Fibroblast of the conjunctiva (primary cell): ENCODE measurements around the gene KIAA1671.
"Not testable (repeated sequence)": the region's sequence is repeated elsewhere in the genome, so short reads cannot be mapped to it uniquely, and the experiment has no call there.

ENCODE experiments used
- DNase-seq: peaks from one replicate; pipeline ENCODE4 v3.0.0-alpha.2; 2010; ENCODE audit warnings: low read depth

The KIAA1671 gene

GRCh38 chr22:24951942-24952836, at the start of gene KIAA1671:
TSS of gene KIAA1671 (plus strand) at chr22:24952716. CDS start at chr22:25028000, 75,284 bp downstream.
- DNase-seq, result peak; percentile 24

GRCh38 chr22:24905909-24906308, 46.6 kb upstream of the KIAA1671 start:
- DNase-seq, result no peak

- DNase-seq, result not testable (repeated sequence)
These were observed 45.4 kb upstream of the KIAA1671 start for GRCh38 chr22:24907101-24907500.

- no peak for DNase-seq
These were observed 32.5 kb upstream of the KIAA1671 start for GRCh38 chr22:24920029-24920428.

GRCh38 chr22:24925586-24926427, 26.7 kb upstream of the KIAA1671 start:
- no peak for DNase-seq

- no peak for DNase-seq
These were observed 26.1 kb upstream of the KIAA1671 start for GRCh38 chr22:24926428-24926725.

GRCh38 chr22:24926849-24927579, 25.5 kb upstream of the KIAA1671 start:
- no peak for DNase-seq

GRCh38 chr22:24928322-24928721, 24.2 kb upstream of the KIAA1671 start:
- DNase-seq, result no peak

- no peak for DNase-seq
These were observed 21.8 kb upstream of the KIAA1671 start for GRCh38 chr22:24930678-24931077.

- DNase-seq, result no peak
These were observed 16.6 kb upstream of the KIAA1671 start for GRCh38 chr22:24935771-24936483.

GRCh38 chr22:24937114-24937513, 15.4 kb upstream of the KIAA1671 start:
- DNase-seq, result no peak

GRCh38 chr22:24938741-24939341, 13.7 kb upstream of the KIAA1671 start:
- no peak for DNase-seq

- DNase-seq, result no peak
These were observed 10.2 kb upstream of the KIAA1671 start for GRCh38 chr22:24942301-24942700.

- DNase-seq, result no peak
These were observed 8.1 kb upstream of the KIAA1671 start for GRCh38 chr22:24944217-24944937.

- DNase-seq, result no peak
These were observed 7.1 kb upstream of the KIAA1671 start for GRCh38 chr22:24945430-24945829.

GRCh38 chr22:24947383-24947782, 5.1 kb upstream of the KIAA1671 start:
- no peak for DNase-seq

- no peak for DNase-seq
These were observed 4.6 kb upstream of the KIAA1671 start for GRCh38 chr22:24947881-24948280.

GRCh38 chr22:24948356-24949202, 3.9 kb upstream of the KIAA1671 start:
- no peak for DNase-seq

GRCh38 chr22:24950272-24950902, 2.1 kb upstream of the KIAA1671 start:
- DNase-seq, result no peak
